ENCODE results near the gene DCXR. TPM values are rescaled to one million over a fixed set of nuclear protein-coding genes. Genes with fewer than 3 reads are reported as not detected.

The DCXR gene
- total and polyA plus RNA-seq, 10 of the 15 experiments (the other 5 are each of a cell fraction or from before 2014, with no cell fraction given): 12.3 to 139 (median 88.9) TPM

DNA sequence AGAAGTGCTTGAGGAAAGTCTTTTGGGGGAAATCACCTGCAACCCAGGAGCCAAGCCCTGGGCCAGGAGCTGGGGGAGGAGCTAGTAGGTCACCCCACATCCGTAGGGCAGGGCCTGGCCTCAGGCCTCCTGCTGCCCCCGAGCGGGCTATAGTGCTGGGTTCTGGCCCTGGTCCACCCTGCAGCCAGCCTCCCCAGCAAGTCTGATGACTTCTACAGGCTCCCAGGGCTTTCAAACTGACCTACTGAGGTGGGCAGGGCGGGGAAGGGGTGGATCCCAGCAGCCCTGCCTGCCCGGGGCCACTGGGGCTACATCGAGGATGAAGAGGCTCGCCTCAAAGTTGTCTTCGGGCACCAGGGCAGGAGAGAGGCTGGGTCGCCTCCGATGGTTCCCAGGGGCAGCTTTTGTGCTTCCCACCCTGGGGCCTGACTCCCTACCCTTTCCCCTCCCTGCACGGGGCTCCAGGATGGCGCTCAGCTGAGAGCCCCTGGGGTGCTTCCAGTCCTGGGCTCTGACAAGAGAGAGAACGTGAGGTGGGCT, 19.8 kb downstream of the DCXR start:
- H3K4me1 ChIP-seq (ENCODE audit: control insufficient read depth, insufficient read depth, low read length): peaks cover 6% of the 10 kb centered on the region
- intact Hi-C loops (cut with micrococcal nuclease; ENCODE audit: unreplicated experiment) (no loop called here), in situ Hi-C loops (cut with MboI) (no loop called here)
- FAIRE-seq: no peak
- H3K79me2 ChIP-seq (ENCODE audit: control insufficient read depth, insufficient read depth, low read length): peaks cover 21% of the 10 kb centered on the region
- 95% methylated on average over 13 of the region's 13 CpGs for WGBS (ENCODE audit: insufficient coverage, insufficient replicate concordance, low lambda C conversion rate, missing lambda C conversion rate)
- no peak for ATAC-seq
- TF ChIP-seq POLR2A (IDR thresholded peaks at IDR 0.05; ENCODE audit: low read depth, low read length) (peak; percentile 51; the same call in 1 of the 2 replicates), POLR2AphosphoS5 (IDR thresholded peaks at IDR 0.05; ENCODE audit: low read length) (no peak)
- ChIA-PET SMC1A (ENCODE audit: uncharacterized antibody, unreplicated experiment) (no interaction called here), RAD21 (ENCODE audit: unreplicated experiment) (interaction anchor here (1.8 kb wide), 1 partner anchor 58 kb away, joined by 6 read pairs; no protein-coding TSS in a partner anchor), CTCF (interaction anchor here (1.9 kb wide), 1 partner anchor 58 kb away, joined by 7 read pairs; no protein-coding TSS in a partner anchor), POLR2A (no interaction called here)
- H3K4me3 ChIP-seq: no peak overlapping the region
- no peaks in the 10 kb centered on the region; a peak in 2 of 4 replicates for H3K36me3 ChIP-seq (ENCODE audit: control insufficient read depth in 2 of 2, insufficient read depth in 2 of 2, low read length in 1 of 2)
- H3K27me3 ChIP-seq (replicated peaks in 1 of 2; ENCODE audit: control insufficient read depth in 2 of 2, insufficient read depth in 2 of 2, low read length in 1 of 2): no peaks in the 10 kb centered on the region
- no peak overlapping the region for H2AFZ ChIP-seq (ENCODE audit: control insufficient read depth, low read depth, low read length)
- BruUV-seq (replicated peaks): no TSS peak
- DNase-seq (ENCODE audit: low read depth, low spot score): no peak
- no peak overlapping the region for H3K27ac ChIP-seq (ENCODE audit: control insufficient read depth, insufficient read depth)
- no peak overlapping the region for H3K9ac ChIP-seq (ENCODE audit: control insufficient read depth, insufficient read depth, low read length)
- H3K4me2 ChIP-seq (ENCODE audit: control insufficient read depth, insufficient read depth): no peak overlapping the region
- H3K9me3 ChIP-seq (replicated peaks; ENCODE audit: control insufficient read depth, insufficient read depth, low read length): no peaks in the 10 kb centered on the region
- no peaks in the 10 kb centered on the region for H4K20me1 ChIP-seq (ENCODE audit: control insufficient read depth, insufficient read depth)

DNA sequence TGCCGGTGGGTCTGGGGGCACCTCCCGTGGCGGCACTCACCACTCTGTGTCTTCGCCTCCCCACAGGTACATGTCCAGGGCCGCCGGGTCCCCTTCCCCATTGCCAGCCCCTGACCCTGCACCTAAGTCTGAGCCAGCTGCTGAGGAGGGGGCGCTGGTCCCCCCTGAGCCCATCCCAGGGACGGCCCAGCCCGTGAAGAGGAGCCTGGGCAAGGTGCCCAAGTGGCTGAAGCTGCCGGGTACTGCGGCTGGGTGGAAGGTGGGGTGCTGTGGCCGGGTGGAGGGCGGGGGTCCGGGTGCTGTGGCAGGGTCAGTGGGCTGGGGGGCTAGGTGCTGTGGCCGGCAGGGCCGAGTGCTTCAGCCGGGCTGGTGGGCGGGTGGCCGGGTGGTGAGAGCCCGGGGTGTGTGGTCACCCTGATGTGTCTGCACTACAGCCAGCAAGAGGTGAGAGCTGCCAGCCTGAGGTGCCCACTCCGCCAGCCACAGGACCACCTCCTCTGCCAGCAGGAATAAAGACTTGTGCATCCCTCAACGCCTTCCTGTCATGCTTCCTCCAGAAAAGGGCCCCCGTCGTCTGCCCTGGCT, 20.5 kb downstream of the DCXR start:
- ATAC-seq: no peak
- no peak for FAIRE-seq
- WGBS (ENCODE audit: insufficient coverage, insufficient replicate concordance, low lambda C conversion rate, missing lambda C conversion rate): 92% methylated on average over 13 of the region's 24 CpGs
- H3K4me1 ChIP-seq (ENCODE audit: control insufficient read depth, insufficient read depth, low read length): peaks cover 5% of the 10 kb centered on the region
- H3K9me3 ChIP-seq (replicated peaks; ENCODE audit: control insufficient read depth, insufficient read depth, low read length): no peaks in the 10 kb centered on the region
- peaks cover 14% of the 10 kb centered on the region for H3K79me2 ChIP-seq (ENCODE audit: control insufficient read depth, insufficient read depth, low read length)
- SMC1A ChIA-PET (ENCODE audit: uncharacterized antibody, unreplicated experiment): no interaction called here
- BruUV-seq (replicated peaks): no TSS peak
- H4K20me1 ChIP-seq (ENCODE audit: control insufficient read depth, insufficient read depth): no peaks in the 10 kb centered on the region
- no peak overlapping the region for H3K4me3 ChIP-seq
- POLR2A ChIA-PET: no interaction called here
- RAD21 ChIA-PET (ENCODE audit: unreplicated experiment): interaction anchor here (1.8 kb wide), 1 partner anchor 57 kb away, joined by 6 read pairs; no protein-coding TSS in a partner anchor
- no peak overlapping the region for H3K9ac ChIP-seq (ENCODE audit: control insufficient read depth, insufficient read depth, low read length)
- no peaks in the 10 kb centered on the region; a peak in 2 of 4 replicates for H3K36me3 ChIP-seq (ENCODE audit: control insufficient read depth in 2 of 2, insufficient read depth in 2 of 2, low read length in 1 of 2)
- CTCF ChIA-PET: no interaction called here
- DNase-seq (ENCODE audit: low read depth, low spot score): no peak
- no peaks in the 10 kb centered on the region for H3K27me3 ChIP-seq (replicated peaks in 1 of 2; ENCODE audit: control insufficient read depth in 2 of 2, insufficient read depth in 2 of 2, low read length in 1 of 2)
- H3K4me2 ChIP-seq (ENCODE audit: control insufficient read depth, insufficient read depth): no peak overlapping the region
- intact Hi-C loops (cut with micrococcal nuclease; ENCODE audit: unreplicated experiment) (no loop called here), in situ Hi-C loops (cut with MboI) (no loop called here)
- H3K27ac ChIP-seq (ENCODE audit: control insufficient read depth, insufficient read depth): no peak overlapping the region
- no peak overlapping the region for H2AFZ ChIP-seq (ENCODE audit: control insufficient read depth, low read depth, low read length)
- TF ChIP-seq POLR2A (IDR thresholded peaks at IDR 0.05; ENCODE audit: low read depth, low read length): peak; percentile 15; the same call in 1 of the 2 replicates
- TF ChIP-seq RAD51 (IDR thresholded peaks at IDR 0.05): no peak
